ENCODE data around the gene CDH4.

DNA sequence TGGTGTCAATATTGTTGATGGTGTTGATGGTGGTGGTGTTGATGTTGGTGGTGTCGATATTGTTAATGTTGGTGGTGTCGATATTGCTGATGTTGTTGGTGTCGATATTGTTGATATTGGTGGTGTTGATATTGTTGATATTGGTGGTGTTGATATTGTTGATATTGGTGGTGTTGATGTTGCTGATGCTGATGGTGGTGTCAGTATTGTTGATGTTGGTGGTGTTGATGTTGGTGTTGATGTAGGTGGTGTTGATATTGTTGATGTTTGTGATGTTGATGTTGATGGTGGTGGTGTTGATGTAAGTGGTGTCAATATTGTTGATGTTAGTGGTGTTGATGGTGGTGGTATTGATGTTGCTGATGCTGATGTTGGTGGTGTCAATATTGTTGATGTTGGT is 240.0 kb downstream of the CDH4 start:
- no peak for TF ChIP-seq POLR2A (IDR thresholded peaks at IDR 0.05; ENCODE audit: low read depth, low read length)
- TF ChIP-seq, protein P1, sequence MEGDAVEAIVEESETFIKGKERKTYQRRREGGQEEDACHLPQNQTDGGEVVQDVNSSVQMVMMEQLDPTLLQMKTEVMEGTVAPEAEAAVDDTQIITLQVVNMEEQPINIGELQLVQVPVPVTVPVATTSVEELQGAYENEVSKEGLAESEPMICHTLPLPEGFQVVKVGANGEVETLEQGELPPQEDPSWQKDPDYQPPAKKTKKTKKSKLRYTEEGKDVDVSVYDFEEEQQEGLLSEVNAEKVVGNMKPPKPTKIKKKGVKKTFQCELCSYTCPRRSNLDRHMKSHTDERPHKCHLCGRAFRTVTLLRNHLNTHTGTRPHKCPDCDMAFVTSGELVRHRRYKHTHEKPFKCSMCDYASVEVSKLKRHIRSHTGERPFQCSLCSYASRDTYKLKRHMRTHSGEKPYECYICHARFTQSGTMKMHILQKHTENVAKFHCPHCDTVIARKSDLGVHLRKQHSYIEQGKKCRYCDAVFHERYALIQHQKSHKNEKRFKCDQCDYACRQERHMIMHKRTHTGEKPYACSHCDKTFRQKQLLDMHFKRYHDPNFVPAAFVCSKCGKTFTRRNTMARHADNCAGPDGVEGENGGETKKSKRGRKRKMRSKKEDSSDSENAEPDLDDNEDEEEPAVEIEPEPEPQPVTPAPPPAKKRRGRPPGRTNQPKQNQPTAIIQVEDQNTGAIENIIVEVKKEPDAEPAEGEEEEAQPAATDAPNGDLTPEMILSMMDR (conservative IDR thresholded peaks at IDR 0.05; ENCODE audit: low read depth, low read length): no peak
- TF ChIP-seq, protein P2, sequence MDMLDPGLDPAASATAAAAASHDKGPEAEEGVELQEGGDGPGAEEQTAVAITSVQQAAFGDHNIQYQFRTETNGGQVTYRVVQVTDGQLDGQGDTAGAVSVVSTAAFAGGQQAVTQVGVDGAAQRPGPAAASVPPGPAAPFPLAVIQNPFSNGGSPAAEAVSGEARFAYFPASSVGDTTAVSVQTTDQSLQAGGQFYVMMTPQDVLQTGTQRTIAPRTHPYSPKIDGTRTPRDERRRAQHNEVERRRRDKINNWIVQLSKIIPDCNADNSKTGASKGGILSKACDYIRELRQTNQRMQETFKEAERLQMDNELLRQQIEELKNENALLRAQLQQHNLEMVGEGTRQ (IDR thresholded peaks at IDR 0.05; ENCODE audit: low read depth, low read length): no peak

Measured in IMR-90 (cell line).